Measurements from ENCODE around the gene ADGRV1. TPM values are rescaled to one million over a fixed set of nuclear protein-coding genes. Genes with fewer than 3 reads are reported as not detected.

Gene ADGRV1
- total and polyA plus RNA-seq, 9 of the 15 experiments (the other 6 are each of a cell fraction or from before 2014, with no cell fraction given) = 21.7 to 156 (median 58.2) TPM

DNA sequence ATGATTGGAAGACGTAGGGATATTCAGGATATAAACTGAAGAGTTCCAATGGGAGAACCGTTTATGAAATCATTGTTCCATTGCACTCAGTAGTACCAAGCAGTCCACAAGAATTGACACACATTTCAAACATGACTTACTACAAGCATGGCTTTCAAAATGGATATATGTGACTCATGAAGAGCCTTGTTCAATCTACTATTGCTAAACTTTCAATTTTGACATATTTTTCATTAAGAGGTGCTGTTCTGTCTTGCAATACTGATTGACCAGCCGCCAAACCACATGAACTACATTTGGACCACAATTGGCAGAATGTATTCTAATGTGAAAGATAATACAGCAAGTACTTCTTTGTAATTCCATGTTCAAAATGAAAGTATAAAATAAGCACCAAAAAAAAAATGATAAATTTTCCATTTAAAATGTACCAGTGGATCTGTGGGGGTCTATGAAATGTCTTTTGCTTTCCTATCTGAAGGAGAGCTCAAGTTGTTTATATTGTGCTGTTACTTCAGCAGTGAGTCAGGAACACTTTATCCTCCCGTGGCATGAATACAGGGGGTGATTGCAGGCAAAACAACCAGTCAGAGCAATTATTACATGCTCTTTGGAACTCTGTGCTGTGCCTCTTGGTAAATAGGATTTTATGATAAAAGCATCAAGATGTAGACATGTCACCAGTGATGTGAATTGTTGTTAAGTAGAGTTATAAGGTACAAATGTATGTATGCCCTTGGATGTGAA lies 458.5 kb downstream of the ADGRV1 start (continued):
- TF ChIP-seq, protein P1, sequence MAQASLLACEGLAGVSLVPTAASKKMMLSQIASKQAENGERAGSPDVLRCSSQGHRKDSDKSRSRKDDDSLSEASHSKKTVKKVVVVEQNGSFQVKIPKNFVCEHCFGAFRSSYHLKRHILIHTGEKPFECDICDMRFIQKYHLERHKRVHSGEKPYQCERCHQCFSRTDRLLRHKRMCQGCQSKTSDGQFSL (CRISPR knock-in tag; IDR thresholded peaks at IDR 0.05) = no peak
- TF ChIP-seq, protein P1 (tag; IDR thresholded peaks at IDR 0.05) = no peak
- TF ChIP-seq, protein P2, sequence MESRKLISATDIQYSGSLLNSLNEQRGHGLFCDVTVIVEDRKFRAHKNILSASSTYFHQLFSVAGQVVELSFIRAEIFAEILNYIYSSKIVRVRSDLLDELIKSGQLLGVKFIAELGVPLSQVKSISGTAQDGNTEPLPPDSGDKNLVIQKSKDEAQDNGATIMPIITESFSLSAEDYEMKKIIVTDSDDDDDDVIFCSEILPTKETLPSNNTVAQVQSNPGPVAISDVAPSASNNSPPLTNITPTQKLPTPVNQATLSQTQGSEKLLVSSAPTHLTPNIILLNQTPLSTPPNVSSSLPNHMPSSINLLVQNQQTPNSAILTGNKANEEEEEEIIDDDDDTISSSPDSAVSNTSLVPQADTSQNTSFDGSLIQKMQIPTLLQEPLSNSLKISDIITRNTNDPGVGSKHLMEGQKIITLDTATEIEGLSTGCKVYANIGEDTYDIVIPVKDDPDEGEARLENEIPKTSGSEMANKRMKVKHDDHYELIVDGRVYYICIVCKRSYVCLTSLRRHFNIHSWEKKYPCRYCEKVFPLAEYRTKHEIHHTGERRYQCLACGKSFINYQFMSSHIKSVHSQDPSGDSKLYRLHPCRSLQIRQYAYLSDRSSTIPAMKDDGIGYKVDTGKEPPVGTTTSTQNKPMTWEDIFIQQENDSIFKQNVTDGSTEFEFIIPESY (CRISPR knock-in tag; IDR thresholded peaks at IDR 0.05) = no peak
- TF ChIP-seq HDAC3 (IDR thresholded peaks at IDR 0.05; ENCODE audit: borderline replicate concordance, partially characterized antibody) (no peak), ZNF644 (tag; IDR thresholded peaks at IDR 0.05; ENCODE audit: low read depth) (no peak), ILK (tag; IDR thresholded peaks at IDR 0.05; ENCODE audit: borderline replicate concordance, low read depth) (no peak), NR2C2 (CRISPR knock-in tag; IDR thresholded peaks at IDR 0.05) (no peak), NR2C2 (tag; IDR thresholded peaks at IDR 0.05) (0 out of 2 replicates have a peak, but pooled peaks have one; percentile 1), MYC (IDR thresholded peaks at IDR 0.05; ENCODE audit: low read depth, low read length) (no peak), MYC (CRISPR knock-in tag; IDR thresholded peaks at IDR 0.05; ENCODE audit: borderline replicate concordance, low read depth) (no peak), ZKSCAN8 (CRISPR knock-in tag; IDR thresholded peaks at IDR 0.05) (no peak), KDM2B (CRISPR knock-in tag; IDR thresholded peaks at IDR 0.05) (no peak), ZNF584 (CRISPR knock-in tag; IDR thresholded peaks at IDR 0.05; ENCODE audit: low read depth) (0 out of 2 replicates have a peak, but pooled peaks have one; percentile 16), PHTF2 (CRISPR knock-in tag; IDR thresholded peaks at IDR 0.05) (no peak), GATA2 (CRISPR knock-in tag; IDR thresholded peaks at IDR 0.05) (no peak)
- TF ChIP-seq, protein P3, sequence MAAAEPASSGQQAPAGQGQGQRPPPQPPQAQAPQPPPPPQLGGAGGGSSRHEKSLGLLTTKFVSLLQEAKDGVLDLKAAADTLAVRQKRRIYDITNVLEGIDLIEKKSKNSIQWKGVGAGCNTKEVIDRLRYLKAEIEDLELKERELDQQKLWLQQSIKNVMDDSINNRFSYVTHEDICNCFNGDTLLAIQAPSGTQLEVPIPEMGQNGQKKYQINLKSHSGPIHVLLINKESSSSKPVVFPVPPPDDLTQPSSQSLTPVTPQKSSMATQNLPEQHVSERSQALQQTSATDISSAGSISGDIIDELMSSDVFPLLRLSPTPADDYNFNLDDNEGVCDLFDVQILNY (CRISPR knock-in tag; IDR thresholded peaks at IDR 0.05) = no peak
- TF ChIP-seq, protein P4, sequence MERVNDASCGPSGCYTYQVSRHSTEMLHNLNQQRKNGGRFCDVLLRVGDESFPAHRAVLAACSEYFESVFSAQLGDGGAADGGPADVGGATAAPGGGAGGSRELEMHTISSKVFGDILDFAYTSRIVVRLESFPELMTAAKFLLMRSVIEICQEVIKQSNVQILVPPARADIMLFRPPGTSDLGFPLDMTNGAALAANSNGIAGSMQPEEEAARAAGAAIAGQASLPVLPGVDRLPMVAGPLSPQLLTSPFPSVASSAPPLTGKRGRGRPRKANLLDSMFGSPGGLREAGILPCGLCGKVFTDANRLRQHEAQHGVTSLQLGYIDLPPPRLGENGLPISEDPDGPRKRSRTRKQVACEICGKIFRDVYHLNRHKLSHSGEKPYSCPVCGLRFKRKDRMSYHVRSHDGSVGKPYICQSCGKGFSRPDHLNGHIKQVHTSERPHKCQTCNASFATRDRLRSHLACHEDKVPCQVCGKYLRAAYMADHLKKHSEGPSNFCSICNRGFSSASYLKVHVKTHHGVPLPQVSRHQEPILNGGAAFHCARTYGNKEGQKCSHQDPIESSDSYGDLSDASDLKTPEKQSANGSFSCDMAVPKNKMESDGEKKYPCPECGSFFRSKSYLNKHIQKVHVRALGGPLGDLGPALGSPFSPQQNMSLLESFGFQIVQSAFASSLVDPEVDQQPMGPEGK (CRISPR knock-in tag; IDR thresholded peaks at IDR 0.05; ENCODE audit: borderline replicate concordance) = no peak

Data from K562 (cell line).